NCI-H2107 (cell line): ENCODE measurements around the gene AGT.
A peak's percentile ranks its signal among the peaks of the same experiment; 100 is the strongest.
"Not testable (repeated sequence)": the region's sequence is repeated elsewhere in the genome, so short reads cannot be mapped to it uniquely, and the experiment has no call there.

ENCODE experiments used
- DNase-seq: peaks from one replicate; lab custom pipeline; 2025; lab: John Stamatoyannopoulos, UW

Gene AGT

DNA sequence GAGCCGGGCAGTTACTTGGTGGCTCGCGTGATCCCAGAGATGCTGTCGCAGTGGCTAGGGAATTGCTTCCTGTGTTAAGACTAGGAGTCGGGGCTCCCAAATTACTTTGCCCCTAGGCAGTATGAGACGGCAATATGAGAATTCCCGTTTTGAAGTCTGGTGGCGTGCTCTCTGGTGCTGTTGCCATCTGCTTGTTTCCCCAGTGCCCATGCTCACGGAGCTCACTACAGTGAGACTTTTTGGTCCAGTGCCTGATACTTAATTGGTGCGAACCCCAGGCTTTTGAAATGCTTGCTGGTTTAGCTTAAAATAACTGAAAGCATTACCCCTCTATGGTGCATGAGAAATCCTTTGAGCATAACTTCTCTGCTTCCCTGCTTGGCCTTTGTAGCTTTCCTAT, 22.3 kb downstream of the AGT start:
- no peak for DNase-seq

- no peak for DNase-seq
These were observed 23.8 kb downstream of the AGT start for GRCh38 chr1:230690101-230690500.

DNA sequence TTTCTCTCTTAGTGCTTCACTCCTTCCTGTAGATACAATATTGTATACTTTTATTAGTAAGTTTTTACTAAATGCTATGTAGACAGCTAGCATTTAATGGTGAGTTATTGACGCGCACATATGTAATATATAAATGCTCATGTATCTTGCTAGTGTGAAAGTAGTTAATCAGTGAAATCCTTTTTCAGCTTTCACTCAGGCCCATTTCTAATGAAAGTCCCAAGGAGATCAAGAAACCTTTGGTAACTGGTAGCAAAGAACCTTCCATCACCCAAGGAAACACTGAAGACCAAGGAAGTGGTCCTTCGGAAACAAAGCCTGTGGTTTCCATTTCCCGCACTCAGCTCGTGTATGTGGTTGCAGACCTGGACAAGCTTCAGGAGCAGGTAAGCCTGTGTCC, 27.2 kb downstream of the AGT start:
- no peak for DNase-seq

DNA sequence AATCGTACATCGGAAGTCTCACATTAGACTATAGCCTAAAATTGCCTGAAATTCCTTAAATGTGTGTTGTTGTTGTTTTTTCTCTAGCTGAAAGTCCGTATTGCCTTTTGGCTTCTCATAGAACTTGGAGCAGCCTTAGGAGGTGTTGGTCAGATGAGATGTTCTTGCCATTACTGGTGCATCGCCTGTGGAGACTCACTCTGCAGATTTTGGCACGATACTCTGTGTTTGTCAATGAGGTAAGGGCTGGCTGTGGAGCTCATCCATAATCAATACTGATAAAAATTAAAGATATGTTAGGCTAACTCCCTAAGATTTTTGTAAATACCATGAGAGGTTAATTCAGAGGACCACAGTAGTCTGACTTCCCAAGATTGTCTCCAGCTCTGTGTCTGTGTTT, 28.9 kb downstream of the AGT start:
- DNase-seq: no peak

GRCh38 chr1:230684146-230684545, 29.8 kb downstream of the AGT start:
- DNase-seq: no peak

GRCh38 chr1:230682882-230683610, 30.9 kb downstream of the AGT start:
- DNase-seq: no peak

- DNase-seq: no peak
These were observed 31.6 kb downstream of the AGT start for GRCh38 chr1:230682274-230682673.

DNA sequence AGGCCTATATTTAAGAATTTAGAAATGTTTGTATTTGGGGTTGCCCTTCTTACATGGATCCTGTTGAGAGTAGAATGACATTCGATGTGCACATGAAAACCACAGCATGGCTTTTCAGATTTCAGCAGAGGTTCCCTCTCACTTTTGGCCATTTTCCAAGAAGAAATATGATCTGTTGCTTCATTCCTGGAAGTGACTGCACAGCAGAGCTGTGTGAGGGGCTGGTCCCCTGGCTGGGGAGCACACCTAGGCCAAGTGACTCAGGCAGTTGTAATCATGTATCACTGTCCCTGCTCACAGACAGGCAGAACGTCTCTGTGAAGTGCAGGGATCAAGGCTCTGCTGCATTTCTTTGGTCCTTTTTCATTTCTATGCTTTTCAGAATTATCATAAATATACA, 32.3 kb downstream of the AGT start:
- peak; percentile 86 for DNase-seq

DNA sequence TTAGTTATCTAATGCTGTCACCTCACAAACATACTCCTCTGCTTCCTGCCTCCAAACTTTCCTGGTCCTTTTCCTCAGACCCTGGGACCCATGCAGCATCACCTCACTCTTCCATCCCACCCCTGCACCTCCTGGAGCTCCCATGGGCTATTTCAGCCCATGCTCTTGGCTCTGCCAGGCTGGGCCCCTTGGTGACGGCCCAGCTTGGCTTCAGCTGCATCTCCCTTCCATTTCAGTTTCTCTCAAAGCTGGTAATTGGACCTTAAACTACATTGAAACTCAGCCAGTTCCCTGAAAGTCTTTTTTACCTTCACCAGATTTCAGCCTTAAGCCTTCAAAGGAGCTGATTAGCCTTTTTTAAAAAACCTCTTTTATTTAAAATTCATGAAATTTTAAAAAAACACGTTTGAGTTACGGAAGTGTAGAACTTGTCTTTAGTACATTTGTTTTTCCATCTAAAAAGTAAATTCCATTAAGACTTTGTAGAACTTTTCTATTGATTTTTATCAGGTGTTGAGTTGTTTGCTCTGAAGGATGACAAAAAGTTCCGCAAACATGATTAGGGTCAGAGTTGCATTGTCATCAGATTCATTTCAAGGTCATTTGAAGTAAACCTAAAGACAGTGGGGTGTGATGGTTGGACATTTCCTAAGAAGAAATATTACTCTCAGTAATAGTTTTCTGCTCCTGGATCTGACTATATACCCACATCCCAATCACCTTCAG, 33.5 kb downstream of the AGT start:
- DNase-seq: no peak

- DNase-seq: no peak
These were observed 34.1 kb downstream of the AGT start for GRCh38 chr1:230679825-230680224.

GRCh38 chr1:230679192-230679591, 34.7 kb downstream of the AGT start:
- DNase-seq: no peak

DNA sequence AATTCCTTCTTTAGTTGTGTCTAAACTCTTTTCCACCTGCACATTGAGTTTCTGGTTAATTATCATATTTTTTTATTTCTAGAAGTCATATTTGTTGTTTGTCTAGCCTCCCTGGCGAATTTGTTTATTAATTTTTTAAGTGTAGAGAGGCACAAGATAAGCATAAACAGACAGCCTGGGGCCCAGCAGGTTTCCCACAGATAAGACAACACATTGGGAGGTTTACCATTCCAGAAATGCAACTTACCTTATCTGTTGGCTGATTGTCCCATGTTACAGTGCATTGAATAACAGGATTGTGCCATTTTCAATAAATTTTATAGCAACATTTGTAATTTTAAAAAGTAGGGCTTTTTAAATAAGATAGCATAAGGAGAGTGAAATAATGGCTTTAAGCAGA, 36.7 kb downstream of the AGT start:
- no peak for DNase-seq

- DNase-seq: no peak
These were observed 39.3 kb downstream of the AGT start for GRCh38 chr1:230674581-230674980.

GRCh38 chr1:230669543-230669942, 44.4 kb downstream of the AGT start:
- DNase-seq: no peak

GRCh38 chr1:230668227-230668626, 45.7 kb downstream of the AGT start:
- no peak for DNase-seq

GRCh38 chr1:230661976-230662375, 51.9 kb downstream of the AGT start:
- no peak for DNase-seq

DNA sequence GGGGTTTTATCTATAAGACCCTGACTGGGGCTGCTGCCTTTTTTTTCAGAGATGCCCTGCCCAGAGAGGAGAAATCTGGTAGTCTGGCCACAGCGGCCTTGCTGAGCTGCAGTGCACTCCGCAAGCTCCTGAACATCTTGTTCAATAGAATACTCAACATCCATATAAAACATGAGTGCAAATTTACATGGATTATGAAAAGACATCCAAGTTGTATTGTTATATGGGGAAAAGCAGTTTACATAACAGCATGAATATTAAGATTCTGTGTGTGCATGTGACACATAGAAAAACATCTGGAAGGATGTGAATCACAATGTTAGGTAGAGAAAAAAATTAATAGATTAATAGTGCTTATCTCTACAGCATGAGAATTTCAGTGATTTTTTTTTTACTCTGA, 55.2 kb downstream of the AGT start:
- no peak for DNase-seq

- DNase-seq: not testable (repeated sequence)
These were observed 55.8 kb downstream of the AGT start for GRCh38 chr1:230658103-230658502.

DNA sequence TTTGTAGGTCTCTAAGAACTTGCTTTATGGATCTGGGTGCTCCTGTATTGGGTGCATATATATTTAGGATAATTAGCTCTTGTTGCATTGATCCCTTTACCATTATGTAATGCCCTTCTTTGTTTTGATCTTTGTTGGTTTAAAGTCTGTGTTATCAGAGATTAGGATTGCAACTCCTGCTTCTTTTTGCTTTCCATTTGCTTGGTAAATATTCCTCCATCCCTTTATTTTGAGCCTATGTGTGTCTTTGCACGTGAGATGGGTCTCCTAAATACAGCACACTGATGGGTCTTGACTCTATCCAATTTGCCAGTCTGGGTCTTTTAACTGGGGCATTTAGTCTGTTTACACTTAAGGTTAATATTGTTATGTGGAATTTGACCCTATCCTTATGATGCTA, 57.2 kb downstream of the AGT start:
- DNase-seq: not testable (repeated sequence)
